Stimulated activated CD4-positive, alpha-beta T cell treated with anti-CD3 and anti-CD28 coated beads, Interleukin-4, amount 100 ng/mL, for 1 hour (primary cell): ENCODE measurements around the gene TNS3.
"Not testable (repeated sequence)": the region's sequence is repeated elsewhere in the genome, so short reads cannot be mapped to it uniquely, and the experiment has no call there.

ENCODE experiments used
- DNase-seq: peaks from one replicate; pipeline ENCODE4 v3.0.0-alpha.2; 2020

TNS3 gene

DNA sequence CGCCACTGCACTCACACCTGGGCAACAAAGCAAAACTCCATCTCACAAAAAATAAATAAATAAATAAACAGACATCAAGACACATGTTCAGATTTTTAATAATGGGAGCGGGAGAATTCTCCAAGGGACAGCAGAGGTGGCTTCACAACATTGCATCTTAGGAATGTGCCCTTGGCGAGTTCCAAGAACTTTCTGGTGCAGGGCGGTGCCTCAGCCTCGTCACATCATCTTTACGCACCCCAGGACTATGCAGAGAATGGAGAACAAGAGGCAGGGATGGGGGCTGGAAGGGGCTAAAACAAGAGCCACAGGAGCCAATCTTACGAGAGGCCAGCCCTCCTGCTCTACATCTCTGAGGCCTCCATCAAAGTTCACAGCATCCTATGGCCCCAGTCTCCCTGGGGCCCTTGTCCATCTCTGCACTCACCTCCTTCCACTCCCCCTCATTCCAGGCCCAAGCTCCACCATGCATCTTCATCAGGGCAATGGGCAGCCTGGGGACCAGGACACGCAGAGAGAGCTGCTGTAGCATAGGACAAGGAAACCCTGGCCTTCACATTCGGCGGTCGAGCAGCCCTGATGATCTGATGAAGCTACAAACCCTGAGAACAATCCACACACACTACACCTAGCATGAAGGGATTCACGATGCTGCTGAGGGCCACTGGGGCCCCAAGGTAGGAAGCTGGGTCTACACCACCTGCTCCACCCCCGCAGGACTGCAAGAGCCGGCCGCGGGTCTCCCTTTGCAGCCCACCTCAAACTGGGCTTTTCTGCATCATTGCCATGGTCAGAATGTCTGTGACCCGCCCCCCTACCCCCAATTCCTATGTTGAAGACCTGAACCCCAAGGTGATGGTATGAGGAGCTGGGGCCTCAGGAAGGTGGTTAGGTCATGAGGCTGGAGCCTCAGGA, 22.3 kb downstream of the TNS3 start:
- DNase-seq: no peak

DNA sequence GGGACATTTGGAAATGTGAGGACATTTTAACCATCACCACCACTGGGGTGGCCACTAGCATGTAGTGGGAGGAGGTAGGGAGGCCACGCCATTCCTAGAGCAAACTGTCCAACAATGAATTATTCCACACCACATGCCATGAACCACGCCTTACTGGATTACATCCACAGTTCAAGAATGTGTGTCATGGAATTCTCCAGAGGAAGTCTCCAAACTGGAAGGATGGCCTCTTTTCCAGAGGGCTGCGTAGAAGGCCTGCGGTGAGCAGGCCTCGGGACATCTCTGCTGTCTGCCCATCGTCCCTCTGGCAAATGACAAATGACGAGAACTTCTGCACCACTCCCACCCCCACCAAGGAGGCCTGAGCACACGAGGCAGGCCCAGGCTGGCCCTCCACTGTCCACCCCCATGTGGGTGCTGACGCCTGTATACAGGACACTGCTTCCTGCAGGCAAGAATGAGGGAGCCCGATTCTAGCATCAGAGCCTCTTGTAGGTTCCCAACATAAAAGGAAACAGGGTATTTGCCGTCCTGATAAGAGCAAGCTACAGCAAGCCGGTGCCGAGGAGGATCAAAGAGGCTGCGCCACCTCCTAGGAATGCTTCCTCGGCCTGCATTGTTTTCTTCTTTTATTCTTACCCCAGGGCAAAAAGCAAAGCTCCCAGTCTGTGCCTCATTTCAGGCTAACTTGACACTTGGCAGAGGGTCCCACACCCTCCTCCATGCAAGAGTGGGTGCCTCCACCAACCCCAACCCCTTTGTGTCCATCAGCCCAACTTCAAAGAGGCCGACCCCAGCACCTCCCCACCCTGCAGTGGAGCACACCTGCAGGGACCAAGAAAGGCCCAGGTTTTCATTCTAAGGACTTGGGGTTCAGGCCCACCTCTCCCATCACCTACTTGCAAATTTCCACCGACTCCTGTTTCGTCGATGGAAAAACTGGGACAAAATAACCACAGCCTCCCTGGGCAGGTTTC, 23.9 kb downstream of the TNS3 start:
- DNase-seq: no peak

DNA sequence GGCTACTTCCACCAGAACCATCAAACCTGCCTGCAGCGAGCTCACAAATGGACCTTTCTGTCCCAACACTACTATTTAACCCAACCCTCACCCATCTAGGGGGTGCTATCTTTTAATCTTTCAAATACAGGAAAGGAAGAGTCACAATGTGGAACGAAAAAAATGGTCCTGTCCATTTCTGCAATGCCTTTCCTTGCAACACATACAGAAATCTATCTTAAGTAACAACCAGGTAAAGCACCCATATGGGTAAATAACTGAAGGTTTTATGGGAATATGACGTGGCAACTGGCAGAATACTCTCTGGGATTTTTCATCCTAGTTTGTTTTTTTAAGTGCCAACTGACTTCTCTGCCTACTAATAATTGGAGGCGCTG, 24.6 kb downstream of the TNS3 start:
- DNase-seq: no peak

DNA sequence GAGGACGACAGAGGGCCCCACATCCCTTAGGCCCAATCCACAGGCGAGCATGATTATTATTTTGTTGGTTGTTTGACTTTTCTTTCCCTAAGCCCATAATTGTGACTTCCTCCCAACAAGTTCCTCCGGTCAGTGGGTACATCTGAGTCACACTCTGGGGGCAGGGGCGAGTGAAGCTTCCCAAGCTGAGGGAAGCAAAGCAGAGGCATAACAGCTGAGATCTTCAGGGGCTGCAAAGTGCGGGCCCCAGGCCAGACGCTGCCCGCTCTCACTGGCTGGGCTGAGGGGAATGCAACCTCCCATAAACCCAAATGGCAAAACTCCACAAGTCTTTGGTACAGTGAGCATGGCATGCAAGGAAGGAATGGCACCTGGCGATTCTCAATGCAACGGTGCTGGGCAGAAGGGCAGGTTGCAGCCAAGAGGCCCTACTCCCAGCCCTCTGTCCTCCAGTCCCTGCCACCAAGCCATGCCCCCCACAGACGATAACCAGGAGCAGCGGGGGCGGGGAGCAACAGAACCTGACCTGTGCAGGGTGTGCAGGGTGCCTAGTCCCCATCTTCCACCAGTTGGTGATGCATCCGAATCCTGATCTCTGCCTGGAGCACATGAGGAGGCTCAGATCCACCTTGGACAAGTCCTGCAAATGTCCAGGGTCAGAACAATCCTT, 25.3 kb downstream of the TNS3 start:
- no peak for DNase-seq

DNA sequence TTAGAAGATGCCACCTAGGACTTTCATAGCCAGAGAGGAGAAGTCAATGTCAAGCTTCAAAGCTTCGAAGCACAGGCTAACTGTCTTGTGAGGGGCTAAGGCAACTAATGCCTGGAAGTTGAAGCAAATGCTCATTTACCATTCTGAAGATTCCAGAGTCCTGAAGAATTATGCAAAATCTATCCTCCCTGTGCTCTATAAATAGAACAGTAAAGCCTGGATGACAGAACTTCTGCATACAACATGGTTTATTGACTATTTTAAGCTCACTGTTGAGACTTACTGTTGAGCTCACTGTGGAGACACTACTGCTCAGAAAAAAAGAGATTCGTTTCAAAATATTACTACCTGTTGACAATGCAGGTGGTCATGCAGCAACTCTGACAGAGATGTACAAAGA, 28.6 kb downstream of the TNS3 start:
- DNase-seq: no peak

DNA sequence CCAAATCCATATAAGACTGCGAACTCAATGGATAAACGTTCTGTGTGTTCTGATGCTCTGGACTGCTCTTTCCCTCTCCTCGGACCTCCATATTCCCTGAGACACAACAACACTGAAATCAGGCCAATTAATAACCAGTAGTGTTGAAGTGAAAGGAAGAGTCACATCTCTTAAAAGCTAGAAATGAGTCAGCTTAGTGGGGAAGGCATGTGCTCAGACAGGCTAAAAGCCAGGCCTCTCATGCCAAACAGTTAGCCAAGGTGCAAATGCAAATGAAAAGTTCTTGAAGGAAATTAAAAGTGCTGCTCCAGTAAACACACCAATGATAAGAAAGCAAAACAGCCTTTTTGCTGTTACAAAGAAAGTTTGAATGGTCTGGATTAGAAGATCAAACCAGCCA, 29.3 kb downstream of the TNS3 start:
- DNase-seq: no peak

DNA sequence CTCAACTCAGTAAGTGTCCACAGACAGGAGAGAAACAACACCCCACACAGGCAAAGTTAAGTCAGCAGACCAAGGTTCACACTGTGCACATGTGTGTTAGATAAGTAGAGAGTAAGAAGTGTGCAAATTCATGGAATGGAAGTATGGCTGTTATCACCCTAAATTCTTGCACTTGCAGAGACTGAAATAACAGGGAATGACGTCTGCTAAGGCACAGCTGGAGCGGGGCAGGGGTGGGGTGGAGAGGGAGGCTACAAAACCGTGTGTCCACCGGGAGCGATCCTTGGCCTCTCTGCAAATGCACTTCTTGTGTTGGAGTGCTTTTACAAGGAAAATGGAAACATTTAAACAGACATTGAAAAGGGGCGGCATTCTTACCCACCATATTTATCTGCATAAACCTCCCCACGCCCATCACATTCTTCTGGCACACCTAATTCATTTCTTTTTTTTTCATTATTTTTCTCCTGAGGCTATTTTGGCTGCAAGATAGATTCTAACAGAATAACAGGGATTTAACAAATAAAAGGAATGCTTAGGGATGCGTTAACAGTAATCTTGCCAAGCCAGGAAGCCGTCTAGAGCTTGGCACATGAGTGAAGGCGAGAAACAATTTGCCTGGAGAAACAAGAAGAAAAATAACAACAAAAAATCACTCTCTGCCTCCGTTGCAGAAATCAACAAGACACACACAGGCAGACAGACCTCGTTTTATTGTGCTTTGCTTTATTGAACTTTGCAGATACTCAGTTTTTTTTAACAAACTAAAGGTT, 30.1 kb downstream of the TNS3 start:
- DNase-seq: no peak

DNA sequence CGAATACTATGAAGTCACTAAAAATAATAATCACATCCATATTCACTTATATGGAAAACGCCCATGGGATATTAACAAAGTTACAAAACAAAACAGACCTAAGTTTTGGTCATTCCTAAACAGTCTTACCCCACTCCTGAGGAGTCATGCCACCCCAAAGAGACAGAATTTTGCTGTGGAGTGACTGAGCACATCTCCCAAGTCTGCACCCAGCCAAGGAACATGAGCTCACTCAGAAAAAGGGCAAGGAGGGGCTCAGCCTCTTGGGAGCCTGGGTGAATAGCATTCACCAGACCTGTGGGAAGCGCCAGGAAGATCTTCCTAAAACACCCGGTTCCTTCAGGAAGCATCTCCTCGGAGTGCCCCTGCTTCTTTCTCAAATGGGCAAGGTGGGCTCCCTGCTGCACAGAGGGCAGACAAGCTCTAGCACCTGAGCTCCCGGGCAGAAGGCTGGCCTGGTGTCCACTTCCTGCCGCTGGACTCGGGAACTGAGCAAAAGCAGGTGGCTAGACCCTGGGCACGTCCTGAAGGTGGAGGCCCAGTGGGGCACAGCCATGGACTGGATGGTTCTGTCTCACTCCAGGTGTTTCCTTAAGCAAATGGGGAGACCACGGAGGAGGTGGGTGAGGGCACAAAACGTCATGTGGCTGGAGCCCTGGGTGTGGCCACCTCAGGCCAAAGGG, 31.0 kb downstream of the TNS3 start:
- no peak for DNase-seq

DNA sequence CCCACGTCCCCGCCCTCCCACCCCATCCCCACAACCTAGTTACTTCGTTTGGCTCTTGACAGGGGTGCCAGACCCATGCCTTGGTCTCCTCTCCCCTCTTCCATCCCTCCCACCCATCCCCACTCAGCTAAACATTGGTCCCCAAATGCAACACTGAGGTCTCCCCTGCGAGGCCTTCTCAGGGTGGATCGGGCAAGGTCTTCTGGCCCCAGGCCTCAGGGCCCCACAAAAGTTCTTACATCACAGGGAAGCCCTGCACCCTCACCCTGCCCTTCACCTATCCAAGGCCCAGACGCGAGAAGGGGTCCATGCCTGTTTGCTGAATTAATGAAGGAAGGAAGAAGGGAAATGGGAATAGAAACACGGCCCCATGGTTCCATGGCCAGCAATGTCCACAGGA, 32.0 kb downstream of the TNS3 start:
- no peak for DNase-seq

DNA sequence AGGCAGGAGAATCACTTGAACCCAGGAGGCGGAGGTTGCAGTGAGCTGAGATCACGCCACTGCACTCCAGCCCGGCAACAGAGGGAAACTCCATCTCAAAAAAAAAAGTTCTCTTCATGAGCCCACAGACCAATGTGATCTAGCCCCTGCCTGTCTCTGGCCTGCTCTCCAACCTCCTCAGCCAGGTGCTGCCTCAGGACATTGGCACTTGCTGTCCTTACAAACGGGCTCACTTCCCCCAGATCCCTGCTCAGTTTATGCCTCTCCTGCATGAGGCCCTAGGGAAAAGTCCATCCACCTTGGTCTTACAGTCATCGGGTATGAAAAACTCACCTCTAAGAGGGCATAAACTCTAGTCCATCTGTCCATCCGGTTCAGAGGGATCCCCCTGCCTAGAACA, 32.5 kb downstream of the TNS3 start:
- no peak for DNase-seq

DNA sequence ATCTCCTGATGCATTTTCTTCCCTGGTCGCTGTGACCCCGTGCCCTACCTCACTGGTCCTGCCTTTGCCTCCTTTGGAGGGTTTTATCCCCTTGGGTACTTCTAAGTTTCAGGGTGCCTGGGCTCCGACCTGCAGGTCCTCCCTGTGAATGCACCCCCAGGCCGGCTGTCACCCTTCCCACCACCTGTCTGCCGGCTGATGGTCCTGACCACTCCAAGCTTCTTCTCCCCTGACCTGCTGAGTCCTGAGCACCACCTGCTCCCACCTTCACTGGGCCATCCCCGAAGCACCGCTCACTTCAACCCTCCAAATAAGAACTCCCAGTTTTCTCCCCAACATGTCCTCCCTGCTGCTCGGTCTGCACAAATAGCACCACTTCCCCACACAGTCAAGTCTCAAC, 33.4 kb downstream of the TNS3 start:
- DNase-seq: no peak

DNA sequence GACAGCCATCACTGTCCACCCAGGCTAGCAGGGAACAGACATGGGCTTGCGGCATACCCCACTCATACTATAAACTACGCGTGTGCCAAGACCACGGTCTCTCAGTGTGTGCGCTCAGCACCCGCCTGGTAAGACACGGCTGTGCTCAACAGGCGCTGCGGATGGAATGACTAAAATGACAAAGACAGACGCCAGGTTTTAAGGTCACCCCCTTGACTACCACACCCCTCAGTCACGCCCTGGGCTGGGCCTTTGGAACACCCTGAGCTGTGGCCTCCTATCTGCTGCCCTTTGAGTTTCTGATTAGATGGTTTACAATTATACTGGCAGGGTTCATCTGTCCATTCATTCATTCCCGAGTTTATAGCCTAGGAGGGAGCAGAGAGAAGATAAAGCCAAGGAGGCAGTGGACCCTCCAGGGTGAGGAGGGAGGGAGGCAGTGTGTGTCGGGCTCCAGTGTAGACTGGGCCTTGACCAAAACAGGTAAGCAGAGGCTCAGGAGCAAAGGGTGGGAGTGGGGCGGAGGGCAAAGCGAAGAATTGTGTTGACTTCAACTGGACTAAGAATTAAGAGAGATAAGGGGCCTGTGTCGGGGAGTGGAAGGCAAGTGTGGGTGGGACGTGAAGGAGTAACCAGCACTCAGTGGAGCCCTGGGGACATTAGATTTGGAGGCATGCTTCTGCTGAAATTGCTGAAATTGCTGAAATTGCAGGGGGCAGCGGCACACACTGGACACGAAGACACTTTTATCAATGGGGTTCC, 35.0 kb downstream of the TNS3 start:
- DNase-seq: no peak

DNA sequence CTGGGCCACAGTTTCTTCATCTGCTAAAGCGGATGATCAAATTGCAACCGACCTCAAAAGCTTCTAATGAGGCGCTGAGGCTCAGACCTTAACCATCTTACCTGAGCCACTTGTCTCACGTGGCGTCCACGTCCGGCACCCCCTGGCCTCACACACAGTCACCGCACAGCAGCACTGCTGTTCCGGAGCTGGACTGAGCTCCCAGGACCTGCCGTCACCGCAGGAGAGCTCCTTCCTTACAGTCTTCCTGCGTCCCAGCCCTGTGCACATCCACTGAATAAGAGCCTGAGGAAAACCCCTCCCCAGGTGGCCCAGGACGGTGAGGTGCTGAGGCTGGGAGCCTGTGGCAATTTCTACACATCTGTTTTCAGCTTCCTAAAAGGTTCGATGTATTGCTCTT, 35.7 kb downstream of the TNS3 start:
- DNase-seq: no peak

DNA sequence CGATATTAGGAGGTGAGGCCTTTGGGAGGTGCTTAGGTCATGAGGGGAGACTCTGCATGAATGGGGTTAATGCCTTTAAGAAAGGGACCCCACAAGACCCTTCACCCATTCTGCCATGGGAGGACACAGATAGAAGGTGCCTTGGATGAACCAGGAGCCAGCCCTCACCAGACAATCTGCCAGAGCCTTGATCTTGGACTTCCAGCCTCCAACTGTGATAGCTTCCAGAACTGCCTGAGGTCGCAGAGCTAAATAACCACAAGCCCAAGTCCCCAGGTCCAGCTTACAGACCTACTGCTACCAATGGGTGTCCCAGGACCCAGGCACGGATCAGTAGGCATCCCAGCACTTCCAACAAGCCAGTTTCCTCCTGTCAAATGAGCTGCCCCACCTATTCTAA, 37.5 kb downstream of the TNS3 start:
- no peak for DNase-seq

DNA sequence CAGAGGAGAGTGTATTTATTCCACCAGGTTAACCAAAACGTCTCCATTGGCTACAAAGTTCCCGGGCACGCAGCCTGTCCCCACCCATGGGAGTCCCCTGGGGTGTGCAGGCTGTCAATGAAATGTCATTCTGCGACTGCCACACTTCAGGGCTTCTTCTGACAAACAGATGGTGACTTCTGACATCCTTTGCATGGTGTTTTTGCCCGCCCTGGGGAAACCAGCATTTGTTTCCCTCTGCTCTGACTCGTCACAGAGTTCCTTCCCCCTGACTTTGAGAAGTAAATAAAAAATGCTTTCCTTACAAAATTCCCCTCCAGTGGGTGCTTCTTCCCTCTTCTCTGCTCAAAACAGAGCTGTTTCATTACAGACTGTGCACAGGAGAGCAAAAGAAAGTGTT, 38.2 kb downstream of the TNS3 start:
- DNase-seq: no peak

DNA sequence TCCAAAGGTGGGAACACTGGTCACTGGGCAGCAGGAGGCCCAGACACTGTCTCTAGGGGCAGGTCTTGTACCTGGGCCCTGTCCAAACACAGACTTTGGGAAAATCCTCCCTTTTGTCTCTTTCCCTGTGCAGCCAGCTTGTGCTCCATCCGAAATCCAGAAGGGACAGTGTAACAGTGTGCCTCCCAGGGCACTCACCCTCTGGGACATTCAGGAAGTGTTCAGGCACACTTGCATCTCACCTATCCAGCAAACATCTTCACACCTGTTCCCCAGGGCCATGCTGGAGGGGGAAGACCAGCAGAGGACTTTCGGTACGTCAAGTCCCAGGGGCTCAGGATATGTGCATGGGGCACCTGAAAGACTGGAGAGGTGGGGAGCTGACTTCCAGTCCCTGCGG, 38.9 kb downstream of the TNS3 start:
- no peak for DNase-seq

DNA sequence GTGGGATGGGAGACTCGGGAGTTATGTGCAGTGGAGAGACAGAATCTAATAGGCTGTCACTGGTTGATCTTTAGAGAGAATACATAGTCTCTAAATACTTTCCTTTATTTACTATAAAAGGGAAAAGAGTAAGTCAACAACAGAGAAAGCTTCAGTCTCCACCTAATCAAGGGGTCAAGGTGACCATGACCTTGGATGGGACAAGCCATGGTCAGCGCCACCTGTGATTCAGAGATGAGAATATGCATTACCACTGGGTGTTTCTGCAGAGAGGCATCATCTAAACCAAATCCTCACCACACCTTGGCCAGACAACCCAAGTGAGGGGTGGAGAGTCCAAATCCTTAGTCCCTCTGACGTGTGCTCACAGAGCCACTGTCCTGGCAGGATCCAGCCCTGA, 39.9 kb downstream of the TNS3 start:
- DNase-seq: no peak

DNA sequence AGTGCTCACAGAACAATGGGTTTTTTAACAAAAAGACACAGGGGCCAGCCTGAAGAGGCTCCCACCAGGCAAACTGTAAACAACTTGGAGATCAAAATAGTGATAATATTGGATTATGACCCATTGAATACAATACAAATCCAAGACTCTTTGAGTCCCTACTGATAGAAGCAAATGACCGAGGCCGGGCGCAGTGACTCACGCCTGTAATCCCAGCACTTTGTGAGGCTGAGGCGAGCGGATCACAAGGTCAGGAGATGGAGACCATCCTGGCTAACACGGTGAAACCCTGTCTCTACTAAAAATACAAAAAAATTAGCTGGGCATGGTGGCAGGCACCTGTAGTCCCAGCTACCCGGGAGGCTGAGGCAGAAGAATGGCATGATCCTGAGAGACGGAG, 40.4 kb downstream of the TNS3 start:
- not testable (repeated sequence) for DNase-seq

DNA sequence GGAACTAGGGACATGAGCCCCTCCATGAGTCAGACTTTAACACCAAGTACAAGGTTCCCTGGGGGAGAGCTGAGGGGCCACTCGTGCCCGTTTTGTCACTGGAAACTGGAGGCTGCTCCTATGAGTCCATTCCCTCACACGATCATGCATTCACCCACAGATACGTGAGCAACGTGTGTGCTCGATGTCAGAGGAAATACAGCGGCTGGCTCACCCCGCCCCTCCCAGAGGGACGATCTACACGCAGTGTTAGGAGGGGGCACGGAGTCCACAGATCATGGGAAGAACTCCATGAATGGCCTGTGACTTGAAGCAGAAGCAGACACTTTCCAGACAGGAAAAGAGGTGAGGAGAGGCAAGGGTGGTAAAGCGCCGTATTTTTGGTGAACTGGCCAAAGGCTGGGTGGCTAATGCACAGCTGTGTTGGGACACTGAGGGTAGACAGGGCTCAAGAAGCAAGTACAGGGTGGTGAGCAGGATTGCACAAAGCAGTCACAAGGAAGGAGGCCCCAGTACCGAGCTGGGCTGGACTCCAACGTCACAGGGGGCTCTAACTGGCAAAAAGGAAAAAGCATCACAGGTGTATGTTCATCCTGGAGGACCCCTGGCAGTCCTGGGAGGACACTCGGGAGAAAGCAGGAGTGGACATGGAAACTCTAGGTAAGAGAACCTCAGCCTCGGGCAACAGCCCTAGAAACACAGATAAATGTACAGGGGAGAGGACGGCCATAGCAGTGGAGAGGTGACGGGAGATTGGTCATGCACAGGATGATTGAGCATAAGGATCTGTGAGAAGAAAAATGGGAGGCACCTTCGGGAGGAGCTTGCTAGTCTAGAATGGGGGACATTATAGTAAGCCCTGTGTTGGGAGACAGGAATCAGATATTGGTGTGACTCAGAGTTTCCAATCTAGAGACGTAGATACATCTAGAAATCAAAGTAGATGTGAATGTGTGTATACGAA, 41.2 kb downstream of the TNS3 start:
- no peak for DNase-seq

DNA sequence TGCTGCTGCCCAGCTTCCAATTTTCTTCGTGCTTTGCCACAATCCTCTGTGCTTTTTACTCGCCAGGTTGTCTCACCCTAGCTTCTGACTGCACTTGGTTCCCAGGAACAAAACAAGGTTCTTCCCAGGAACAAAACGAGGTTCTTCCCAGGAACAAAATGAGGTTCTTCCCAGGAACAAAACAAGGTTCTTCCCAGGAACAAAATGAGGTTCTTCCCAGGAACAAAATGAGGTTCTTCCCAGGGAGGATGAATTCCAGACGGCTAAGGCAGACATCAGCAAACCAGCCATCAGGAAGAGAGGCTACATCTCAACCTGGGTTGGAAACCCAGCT, 41.9 kb downstream of the TNS3 start:
- no peak for DNase-seq
